ENCODE data around the gene RMND1.

- no peak for TF ChIP-seq SMC3 (conservative IDR thresholded peaks at IDR 0.05; ENCODE audit: poor library complexity)
- TF ChIP-seq, protein P1, sequence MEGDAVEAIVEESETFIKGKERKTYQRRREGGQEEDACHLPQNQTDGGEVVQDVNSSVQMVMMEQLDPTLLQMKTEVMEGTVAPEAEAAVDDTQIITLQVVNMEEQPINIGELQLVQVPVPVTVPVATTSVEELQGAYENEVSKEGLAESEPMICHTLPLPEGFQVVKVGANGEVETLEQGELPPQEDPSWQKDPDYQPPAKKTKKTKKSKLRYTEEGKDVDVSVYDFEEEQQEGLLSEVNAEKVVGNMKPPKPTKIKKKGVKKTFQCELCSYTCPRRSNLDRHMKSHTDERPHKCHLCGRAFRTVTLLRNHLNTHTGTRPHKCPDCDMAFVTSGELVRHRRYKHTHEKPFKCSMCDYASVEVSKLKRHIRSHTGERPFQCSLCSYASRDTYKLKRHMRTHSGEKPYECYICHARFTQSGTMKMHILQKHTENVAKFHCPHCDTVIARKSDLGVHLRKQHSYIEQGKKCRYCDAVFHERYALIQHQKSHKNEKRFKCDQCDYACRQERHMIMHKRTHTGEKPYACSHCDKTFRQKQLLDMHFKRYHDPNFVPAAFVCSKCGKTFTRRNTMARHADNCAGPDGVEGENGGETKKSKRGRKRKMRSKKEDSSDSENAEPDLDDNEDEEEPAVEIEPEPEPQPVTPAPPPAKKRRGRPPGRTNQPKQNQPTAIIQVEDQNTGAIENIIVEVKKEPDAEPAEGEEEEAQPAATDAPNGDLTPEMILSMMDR (IDR thresholded peaks at IDR 0.05; ENCODE audit: poor library complexity, severe bottlenecking) = no peak
- TF ChIP-seq POLR2AphosphoS5 (IDR thresholded peaks at IDR 0.05) = no peak
- no peak for TF ChIP-seq REST (IDR thresholded peaks at IDR 0.05; ENCODE audit: borderline replicate concordance)
- TF ChIP-seq TAF1 (IDR thresholded peaks at IDR 0.05; ENCODE audit: low read depth) = no peak
Observed at GRCh38 chr6:151376440-151376839, 75.5 kb downstream of the RMND1 start.
